HG03342 (cell line): ENCODE measurements around the gene TCTN1.

Experiments used
- ATAC-seq: cut with Tn5 transposase; IDR thresholded peaks from one replicate; pipeline ENCODE4 v1.9.1; 2021; ENCODE audit warnings: mild to moderate bottlenecking, moderate library complexity; ENCODE audit not compliant: unreplicated experiment

TCTN1 gene

DNA sequence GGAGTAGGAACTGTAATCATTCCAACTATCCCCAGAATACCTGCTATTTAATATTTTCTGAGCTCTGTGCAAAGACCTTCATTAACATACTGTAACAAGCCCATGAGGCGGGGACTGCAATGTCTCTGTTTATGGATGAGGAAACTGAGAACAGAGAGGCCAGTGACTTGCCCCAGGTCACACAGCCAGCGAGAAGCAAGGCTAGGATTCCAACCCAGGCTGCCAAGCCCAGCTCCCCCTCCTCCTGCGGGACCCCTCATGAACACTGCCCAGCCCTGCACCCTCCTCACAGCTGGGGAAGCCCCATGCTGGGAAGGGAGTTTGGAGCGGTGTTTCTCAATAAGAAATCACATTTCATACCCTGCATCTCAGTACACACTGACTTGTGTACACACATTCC, 64.1 kb downstream of the TCTN1 start:
- peak; percentile 10 for ATAC-seq

DNA sequence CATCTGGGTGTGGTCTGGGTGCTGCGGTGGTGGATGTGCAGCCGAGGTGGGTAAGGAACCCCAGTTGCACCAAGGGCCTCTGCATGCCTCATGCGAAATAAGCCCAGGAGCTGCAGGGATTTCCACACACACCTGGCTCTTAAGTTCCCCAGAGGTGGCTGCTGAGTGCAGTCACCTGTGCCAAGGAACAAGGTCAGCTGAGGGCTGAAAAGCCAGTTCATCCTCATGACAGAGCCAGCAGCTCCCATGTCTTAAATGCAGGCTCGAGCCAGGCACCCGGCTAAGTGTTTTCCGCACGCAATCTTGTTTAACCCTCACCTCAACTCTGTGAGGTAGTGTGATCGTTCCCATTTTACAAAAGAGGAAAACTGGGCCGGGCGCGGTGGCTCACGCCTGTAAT, 65.3 kb downstream of the TCTN1 start:
- no peak for ATAC-seq

DNA sequence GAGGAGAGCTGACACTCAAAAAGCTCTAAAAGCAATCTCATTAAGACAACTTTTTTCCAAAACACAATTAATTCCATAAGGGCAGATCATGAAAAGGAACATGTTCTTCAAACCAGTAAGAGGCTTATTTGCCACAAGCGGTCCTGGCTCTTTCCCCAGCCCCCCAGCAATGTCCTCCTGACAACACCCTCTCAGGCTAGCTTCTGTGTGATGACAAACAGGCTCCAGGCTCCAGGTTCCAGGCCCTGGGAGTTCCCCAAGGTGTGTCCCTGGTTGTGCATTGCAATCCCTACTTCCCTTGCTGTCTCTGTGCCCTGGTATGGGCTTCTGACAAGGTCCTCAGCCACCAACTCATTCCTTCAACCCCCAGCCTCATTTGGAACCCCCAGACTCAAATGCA, 66.1 kb downstream of the TCTN1 start:
- no peak for ATAC-seq

DNA sequence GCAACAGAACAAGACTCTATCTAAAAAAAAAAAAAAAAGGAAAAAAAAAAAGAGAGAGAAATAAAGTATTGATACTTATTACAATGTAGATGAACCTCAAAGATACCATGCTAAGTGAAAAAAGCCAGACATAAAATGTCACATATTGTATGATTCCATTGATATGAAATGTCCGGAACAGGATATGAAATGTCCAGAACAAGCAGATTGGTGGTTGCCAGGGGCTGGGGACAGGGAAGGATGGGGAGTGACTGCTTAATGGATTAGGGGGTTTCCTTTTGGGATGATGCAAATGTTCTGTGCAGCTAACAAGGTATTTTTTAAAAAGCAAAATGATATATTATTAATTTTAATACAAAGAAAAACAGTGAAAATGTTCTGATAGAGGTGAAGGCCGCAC, 70.0 kb downstream of the TCTN1 start:
- no peak for ATAC-seq

DNA sequence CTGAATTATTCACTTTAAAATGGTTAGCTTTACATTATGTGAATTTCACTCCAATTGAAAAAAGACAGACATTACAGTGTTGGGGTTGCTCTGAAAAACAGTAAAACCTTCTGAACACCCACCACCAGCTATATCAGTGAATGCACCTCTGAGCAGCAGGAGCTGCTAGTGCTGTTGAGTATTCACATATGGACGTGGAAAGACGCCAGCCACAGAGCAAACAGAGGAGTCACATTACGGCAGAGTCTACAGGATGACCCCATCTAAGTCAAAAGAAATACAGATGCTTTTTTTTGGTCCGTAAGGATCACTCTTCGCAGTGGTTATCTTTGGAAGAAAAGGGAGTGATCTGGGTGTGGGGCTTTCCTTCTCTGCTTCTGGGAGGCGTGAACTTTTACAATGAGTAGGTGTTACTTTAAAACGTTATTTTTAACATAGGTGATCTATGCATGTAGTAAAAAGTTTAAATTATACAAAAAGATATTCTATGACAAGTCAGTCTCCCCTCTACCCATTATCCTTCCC, 70.4 kb downstream of the TCTN1 start:
- no peak for ATAC-seq

DNA sequence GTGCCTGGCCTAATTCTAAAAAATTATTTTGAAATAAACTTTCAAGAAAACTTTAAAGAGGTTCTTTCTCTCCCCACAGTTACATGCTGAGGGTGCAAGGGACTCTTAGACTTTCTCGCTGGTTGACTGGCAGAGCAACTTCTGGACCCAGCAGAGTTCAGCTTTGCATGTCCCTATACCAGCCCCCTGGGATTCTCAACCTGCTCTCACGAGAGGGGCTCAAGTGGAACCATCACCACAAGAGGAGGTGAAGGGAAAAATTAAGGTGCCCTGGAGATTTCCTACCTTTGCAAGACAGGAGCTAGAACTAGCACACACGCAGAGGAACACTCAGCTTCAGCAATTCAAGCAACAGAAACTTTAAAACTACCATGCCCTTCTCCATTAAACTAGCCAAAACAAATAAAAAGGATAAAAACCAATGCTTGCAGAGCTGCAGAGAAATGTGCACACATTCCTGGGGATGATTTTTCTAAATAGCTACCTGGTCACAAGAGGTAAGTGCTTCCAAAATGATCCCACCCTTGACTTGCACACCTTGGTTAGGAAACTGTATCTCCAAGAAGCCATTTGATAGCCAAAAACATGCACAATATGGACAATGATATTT, 72.5 kb downstream of the TCTN1 start:
- no peak for ATAC-seq

DNA sequence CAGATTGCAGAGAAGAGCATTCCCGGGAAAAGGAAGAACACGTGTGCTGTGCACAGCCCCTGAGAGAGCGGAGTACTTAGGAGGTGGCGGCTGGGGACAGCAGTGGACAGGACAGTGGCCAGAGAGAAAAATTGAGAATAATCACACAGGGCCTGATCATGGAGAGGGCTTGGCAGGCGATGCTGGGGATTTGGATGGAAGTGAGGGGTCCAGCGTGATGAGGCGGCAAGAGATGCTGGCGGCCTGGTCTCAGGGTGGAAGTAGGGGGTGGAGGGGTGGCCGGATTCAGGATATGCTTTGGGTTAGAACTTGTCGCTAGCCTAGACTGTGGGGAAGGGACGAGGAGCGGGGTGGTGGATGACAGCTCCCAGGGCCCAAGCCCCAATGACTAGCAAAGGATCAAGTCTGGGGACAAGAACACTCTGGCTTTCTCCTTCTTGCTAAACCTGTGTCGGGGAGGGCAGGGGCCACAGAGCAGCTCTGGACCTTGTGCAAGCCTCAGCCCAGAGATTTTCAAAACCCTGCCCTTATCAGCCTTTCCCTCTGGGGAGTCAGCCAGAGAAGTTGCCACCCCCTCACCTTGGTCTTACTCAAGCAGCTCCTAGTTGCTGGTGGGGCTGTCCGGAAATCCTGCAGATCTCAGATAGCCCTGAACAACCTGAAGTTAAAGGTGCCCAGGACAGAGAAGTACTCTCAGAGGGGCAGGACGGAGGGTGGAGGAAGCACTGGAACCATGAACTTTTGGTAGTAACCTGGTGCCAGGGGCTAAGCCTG, 73.7 kb downstream of the TCTN1 start:
- ATAC-seq, result no peak

DNA sequence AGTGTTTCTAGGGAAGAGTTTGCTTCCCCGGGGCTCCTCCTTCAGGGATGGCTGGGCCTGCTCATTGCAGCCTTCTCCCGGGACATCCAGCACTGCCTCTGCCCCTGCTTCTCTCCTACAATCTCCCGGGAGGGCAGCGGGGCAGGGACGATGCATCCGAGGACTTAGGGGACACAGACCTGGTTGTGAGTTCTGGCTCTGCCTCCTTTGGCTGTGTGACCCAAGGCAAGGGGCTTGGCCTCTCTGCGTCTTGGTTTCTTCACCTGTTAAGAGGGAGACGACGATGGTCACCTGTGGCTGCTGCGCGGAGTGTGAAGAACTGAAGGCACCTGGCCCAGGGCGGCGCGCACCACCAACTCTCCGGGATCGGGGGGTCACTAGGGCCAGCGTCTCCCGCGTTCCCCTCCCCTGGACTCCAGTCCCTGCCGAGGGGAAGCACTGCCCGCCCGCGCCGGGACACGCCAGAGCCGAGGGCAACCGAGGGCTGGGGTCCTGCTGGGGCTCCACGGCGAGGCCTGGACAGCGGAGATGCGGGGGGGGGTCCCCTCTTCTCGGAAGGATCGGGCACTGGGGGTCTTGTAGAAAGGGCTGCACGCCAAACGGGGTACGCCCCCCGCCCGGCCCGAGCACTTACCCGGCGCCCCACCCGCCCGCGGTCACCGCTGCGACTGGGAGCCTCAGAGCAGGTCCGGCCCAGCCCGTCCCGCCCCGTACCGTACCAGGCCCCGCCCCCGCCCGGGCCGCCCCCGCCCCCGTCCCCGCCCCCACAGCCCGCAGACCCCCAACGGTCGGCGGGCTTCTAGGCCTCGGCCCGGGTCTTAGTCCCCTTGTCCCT, 74.7 kb downstream of the TCTN1 start, which contains the start of gene HVCN1:
Gene HVCN1 (minus strand): TSS at position 670 of the 835 bp plus-strand sequence. CDS start 5,870 bp downstream, outside the sequence.
- no peak for ATAC-seq

DNA sequence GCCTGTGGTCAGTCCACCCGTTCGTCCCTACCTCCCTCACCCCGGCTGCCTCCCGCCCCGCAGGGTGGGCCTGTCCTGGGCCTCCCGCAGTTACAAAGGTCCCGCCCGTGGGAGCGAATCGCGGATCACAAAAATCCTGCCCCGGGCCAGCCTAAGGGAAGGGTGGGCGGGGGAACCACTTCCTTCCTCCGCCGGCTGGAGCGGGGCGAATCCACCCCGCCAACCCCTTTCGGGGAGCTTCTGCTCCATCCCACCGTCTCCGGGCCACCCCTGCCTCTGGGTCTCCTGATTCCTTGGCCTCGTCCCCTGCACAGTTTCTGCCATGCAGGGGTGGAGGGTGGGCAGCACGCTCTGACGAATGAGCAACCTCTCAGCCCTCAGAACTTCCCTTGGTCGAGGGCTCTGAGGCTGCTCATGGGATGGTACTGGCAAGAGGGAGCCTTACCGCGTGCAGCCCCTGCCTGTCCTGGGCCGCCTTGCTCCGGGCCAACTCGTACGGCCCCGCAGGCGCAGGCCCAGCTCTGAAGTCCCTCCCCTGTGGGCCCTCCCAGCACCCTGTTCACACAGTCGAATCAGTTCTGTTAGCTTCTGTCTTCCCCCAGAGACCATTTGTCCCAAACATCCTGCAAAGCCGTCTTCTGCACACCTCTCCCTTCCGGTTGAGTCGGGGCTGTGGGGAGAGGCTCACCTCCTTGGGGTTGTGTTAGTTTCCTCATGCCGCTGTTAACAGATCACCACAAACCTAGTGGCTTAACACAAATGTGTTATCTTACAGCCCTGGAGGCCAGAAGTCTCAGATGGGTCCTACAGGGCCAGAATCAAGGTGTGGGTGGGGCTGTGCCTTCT, 75.6 kb downstream of the TCTN1 start:
- ATAC-seq, result no peak

DNA sequence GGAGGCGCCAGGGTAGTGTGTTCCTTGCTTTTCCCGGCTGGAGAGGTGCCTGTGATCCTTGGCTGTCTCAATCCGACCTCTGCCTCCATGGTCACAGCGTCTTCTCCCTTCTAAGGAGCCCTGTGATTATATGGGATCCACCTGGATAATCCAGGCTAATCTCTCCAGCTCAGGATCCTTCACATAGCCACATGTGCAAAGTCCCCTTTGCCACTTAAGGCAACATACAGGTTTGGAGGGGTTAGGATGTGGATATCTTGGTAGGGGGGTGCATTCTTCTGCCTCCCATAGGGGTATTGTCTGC, 76.2 kb downstream of the TCTN1 start:
- no peak for ATAC-seq

DNA sequence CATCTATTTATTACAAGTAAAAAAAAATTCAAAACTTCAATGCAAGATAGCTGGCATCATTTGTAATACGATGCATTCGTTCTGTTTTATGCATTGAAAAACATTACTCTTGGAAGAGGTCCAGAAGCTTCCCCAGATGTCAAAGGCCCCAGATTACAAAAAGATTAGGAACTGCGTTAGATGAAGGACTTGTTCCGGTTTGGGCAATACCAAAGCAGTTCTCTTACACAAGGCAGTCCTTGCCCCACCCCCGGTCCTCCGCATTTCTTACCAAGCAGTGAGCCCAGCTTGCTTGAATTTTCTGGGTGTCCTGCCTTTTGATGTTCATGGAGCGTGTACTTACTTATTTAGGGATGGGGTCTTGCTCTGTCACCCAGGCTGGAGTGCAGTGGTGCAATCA, 79.8 kb downstream of the TCTN1 start:
- ATAC-seq, result no peak

DNA sequence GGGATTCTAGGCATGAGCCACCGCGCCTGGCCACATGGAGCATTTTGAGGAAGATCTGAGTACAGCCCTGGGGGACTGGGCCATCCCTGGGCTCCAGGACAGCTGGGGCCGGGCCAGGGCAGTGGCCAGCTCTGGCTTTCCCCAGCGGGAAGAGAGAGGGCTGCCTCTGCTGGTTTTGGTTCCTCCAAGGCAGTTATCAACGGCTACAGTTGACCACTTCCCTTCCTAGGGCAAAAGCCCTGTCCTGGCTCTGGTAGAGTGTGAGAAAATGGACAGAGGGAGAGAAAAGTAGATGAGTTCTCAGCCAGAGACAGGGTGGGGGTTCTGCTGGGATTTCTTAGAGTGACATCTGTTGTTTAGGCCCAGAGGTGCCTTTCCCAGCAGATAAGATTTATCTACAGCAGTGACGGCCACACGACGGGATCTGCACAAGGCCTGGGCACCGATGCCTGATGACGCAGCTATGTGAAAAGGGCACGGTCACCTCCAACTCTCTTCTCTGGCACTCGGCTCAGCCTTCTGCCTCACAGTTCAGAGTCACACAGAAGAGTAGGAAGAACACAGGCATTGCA, 80.5 kb downstream of the TCTN1 start:
- ATAC-seq, result no peak

DNA sequence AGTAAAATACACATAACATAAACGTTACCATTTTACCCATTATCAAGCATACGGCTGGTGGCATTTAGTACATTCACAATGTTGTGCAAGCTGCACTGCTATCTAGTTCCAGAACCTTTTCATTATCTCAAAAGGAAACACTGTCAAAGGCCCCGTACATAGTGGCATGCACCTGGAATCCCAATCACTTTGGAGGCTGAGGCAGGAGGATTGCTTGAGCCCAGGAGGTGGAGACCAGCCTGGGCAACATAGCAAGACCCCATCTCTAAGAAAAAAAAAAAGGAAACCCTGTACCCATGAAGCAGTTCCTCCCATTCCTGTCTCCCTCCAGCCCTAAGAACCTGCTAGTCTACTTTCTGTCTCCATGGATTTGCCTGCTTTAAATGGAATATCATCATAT, 82.4 kb downstream of the TCTN1 start:
- no peak for ATAC-seq

DNA sequence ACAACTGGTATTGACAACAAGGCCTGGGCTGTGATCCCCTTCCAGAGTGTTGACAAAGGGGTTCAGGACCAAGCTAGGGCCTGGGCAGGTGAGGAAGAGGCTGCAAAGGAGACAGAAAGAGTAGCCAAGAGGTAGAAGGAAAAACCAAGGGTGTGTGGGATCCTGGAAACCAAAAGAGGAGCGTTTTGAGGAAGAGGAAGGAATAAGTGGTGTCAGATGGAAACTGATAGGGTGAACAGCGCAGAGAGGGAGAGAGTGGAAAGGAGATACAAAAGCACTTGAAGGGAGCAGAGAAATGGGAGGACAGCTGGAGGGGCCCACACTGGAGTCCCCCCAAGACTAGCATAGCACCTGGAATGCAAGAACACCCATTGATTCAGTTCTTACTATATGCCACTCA, 83.3 kb downstream of the TCTN1 start:
- ATAC-seq, result no peak

DNA sequence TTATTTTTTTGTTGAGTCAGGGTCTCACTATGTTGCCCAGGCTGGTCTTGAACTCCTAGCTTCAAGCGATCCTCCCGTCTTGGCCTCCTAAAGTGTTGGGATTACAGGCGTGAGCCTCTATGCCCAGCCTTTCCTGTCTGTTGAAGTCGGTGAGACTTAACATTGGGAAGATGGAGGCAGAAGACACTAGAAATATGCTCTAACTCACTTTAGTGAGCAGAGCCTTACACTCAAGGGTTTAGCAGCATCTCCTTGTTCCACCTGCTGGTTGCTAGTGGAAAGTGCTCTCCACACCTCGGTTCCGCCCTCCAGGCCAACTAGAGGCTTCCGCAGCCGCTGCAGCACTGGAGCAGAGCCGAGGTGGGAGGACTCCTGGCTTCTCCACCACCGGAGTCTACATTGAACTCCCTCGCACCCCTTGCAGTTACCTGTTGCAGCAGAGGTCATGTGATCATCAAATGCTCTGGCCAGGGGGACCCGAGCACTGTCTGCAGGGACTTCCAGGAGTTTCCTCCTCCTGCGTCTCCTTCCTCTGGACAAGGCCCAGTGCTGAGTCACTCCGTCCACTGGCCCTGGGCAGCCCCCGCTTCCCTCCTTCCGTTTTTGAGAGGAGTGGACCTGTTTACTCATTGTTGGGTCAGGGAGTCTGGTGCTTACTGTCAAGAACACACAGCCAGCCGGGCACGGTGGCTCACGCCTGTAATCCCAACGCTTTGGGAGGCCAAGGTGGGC, 84.4 kb downstream of the TCTN1 start:
- ATAC-seq, result peak; percentile 93
